Smooth muscle cell (in vitro differentiated cells): Measurements from ENCODE around the gene GLDN. TPM values are rescaled to one million over a fixed set of nuclear protein-coding genes. Genes with fewer than 3 reads are reported as not detected.

ENCODE experiments used
- DNase-seq: peaks from one replicate; lab custom pipeline; 2025; ENCODE audit not compliant: unreplicated experiment; lab: John Stamatoyannopoulos, UW
- H2AFZ ChIP-seq: fragments of 200-600 bp; sonication (generic); 2 replicates; pipeline ENCODE4 v1.6.0; 2016; ENCODE audit warnings: antibody characterized with exemption, low read depth, mild to moderate bottlenecking
- H3F3A ChIP-seq: fragments of 200-600 bp; sonication (generic); 2 replicates; pipeline ENCODE4 v1.6.0; 2017; ENCODE audit warnings: antibody characterized with exemption, low read depth
- H3K27ac ChIP-seq: fragments of 200-600 bp; sonication (generic); 2 replicates; pipeline ENCODE4 v1.5.1; 2016; ENCODE audit warnings: low read depth, mild to moderate bottlenecking
- H3K27me3 ChIP-seq: fragments of 200-600 bp; sonication (generic); 2 replicates; pipeline ENCODE4 v1.6.1; 2016; ENCODE audit warnings: low read depth, mild to moderate bottlenecking
- H3K36me3 ChIP-seq: fragments of 200-600 bp; sonication (generic); 2 replicates; pipeline ENCODE4 v1.5.1; 2016; ENCODE audit warnings: low read depth
- H3K4me1 ChIP-seq: fragments of 200-600 bp; sonication (generic); 2 replicates; pipeline ENCODE4 v1.5.1; 2016; ENCODE audit warnings: low read depth
- H3K4me2 ChIP-seq: fragments of 200-600 bp; sonication (generic); 2 replicates; pipeline ENCODE4 v1.6.0; 2016; ENCODE audit warnings: mild to moderate bottlenecking
- H3K4me3 ChIP-seq: fragments of 200-600 bp; sonication (generic); 2 replicates; pipeline ENCODE4 v1.5.1; 2016; ENCODE audit warnings: mild to moderate bottlenecking
- H3K79me2 ChIP-seq: fragments of 200-600 bp; sonication (generic); 2 replicates; pipeline ENCODE4 v1.6.0; 2016; ENCODE audit warnings: low read depth, mild to moderate bottlenecking
- H3K9ac ChIP-seq: fragments of 200-600 bp; sonication (generic); 2 replicates; pipeline ENCODE4 v1.6.0; 2016; ENCODE audit warnings: low read depth
- H3K9me3 ChIP-seq: fragments of 200-600 bp; sonication (generic); replicated peaks from 2 replicates; pipeline ENCODE4 v1.5.1; 2016; ENCODE audit warnings: low read depth
- H4K20me1 ChIP-seq: fragments of 200-600 bp; sonication (generic); 2 replicates; pipeline ENCODE4 v1.6.0; 2016; ENCODE audit warnings: low read depth
- WGBS: methylation state at CpG from one replicate; pipeline ENCODE4 v1.1.7; 2016; ENCODE audit warnings: low lambda C conversion rate; 5-methylcytosine and 5-hydroxymethylcytosine counted together
- polyA plus RNA-seq: library from polyadenylated mRNA; unstranded; fragments of >200 nt; fragmentation: Nextera tagmentation; extraction: Ambion mirVana; gene quantifications from 2 replicates; pipeline ENCODE4 v1.2.1, GENCODE V29; 2016
- total RNA-seq: library from RNA; depleted of rRNA; stranded (reverse); fragments of >200 nt; gene quantifications from 2 replicates; pipeline ENCODE4 v1.2.3, GENCODE V29; 2014
- TF ChIP-seq, protein P1 (sequence below): fragments of 200-600 bp; sonication (generic); IDR thresholded peaks from 2 replicates; pipeline ENCODE4 v1.5.1; 2017; ENCODE audit warnings: borderline replicate concordance, mild to moderate bottlenecking, antibody characterized with exemption; ENCODE audit not compliant: insufficient read depth, poor library complexity, severe bottlenecking

GLDN gene
- total and polyA plus RNA-seq, 2 experiments from 2014 or later: 0.18 to 0.81 TPM

- TF ChIP-seq, protein P1, sequence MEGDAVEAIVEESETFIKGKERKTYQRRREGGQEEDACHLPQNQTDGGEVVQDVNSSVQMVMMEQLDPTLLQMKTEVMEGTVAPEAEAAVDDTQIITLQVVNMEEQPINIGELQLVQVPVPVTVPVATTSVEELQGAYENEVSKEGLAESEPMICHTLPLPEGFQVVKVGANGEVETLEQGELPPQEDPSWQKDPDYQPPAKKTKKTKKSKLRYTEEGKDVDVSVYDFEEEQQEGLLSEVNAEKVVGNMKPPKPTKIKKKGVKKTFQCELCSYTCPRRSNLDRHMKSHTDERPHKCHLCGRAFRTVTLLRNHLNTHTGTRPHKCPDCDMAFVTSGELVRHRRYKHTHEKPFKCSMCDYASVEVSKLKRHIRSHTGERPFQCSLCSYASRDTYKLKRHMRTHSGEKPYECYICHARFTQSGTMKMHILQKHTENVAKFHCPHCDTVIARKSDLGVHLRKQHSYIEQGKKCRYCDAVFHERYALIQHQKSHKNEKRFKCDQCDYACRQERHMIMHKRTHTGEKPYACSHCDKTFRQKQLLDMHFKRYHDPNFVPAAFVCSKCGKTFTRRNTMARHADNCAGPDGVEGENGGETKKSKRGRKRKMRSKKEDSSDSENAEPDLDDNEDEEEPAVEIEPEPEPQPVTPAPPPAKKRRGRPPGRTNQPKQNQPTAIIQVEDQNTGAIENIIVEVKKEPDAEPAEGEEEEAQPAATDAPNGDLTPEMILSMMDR: no peak
- no peak overlapping the region for H3K4me3 ChIP-seq
- no peaks in the 10 kb centered on the region for H3K79me2 ChIP-seq
- H3K27me3 ChIP-seq: peaks cover 3% of the 10 kb centered on the region
- H3K4me1 ChIP-seq: no peaks in the 10 kb centered on the region
- H4K20me1 ChIP-seq: no peaks in the 10 kb centered on the region
- 46% methylated on average over 4 of the region's 4 CpGs for WGBS
- no peak overlapping the region for H3K9ac ChIP-seq
- H3K4me2 ChIP-seq: no peak overlapping the region
- no peaks in the 10 kb centered on the region for H3K9me3 ChIP-seq
- no peak for DNase-seq
- no peaks in the 10 kb centered on the region for H3F3A ChIP-seq
- H3K27ac ChIP-seq: no peak overlapping the region
- no peak overlapping the region for H2AFZ ChIP-seq
- no peaks in the 10 kb centered on the region for H3K36me3 ChIP-seq
Observed at GRCh38 chr15:51349156-51349844, 7.8 kb downstream of the GLDN start.

DNA sequence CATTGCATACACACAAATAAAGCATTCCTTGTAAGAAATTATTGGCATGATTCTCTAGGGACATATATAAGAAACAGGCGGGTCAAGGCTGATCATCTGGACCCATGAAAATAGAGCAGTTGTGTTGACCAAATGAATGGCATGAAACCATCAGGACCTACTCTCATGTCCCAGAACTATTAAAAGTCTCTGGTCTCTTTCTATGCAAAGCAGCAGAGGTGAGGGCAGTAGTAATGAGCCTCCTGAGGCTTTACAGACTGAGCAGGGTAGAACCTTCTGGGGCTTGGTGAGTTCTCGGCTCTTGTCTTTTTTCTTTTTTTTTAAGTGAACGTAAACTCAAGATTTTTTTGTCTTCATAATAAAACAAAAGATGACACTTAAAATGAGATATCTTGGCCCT is 9.3 kb downstream of the GLDN start:
- H3K79me2 ChIP-seq: no peaks in the 10 kb centered on the region
- no peaks in the 10 kb centered on the region for H3K27me3 ChIP-seq
- no peaks in the 10 kb centered on the region for H3K4me1 ChIP-seq
- H3K36me3 ChIP-seq: no peaks in the 10 kb centered on the region
- no peaks in the 10 kb centered on the region for H3K9me3 ChIP-seq
- WGBS: 97% methylated on average over 3 of the region's 3 CpGs
- TF ChIP-seq, protein P1: no peak
- no peak overlapping the region for H3K9ac ChIP-seq
- no peak for DNase-seq
- H3K4me3 ChIP-seq: no peak overlapping the region
- H3K4me2 ChIP-seq: no peak overlapping the region
- no peak overlapping the region for H2AFZ ChIP-seq
- no peaks in the 10 kb centered on the region for H4K20me1 ChIP-seq
- H3F3A ChIP-seq: no peaks in the 10 kb centered on the region
- no peak overlapping the region for H3K27ac ChIP-seq

DNA sequence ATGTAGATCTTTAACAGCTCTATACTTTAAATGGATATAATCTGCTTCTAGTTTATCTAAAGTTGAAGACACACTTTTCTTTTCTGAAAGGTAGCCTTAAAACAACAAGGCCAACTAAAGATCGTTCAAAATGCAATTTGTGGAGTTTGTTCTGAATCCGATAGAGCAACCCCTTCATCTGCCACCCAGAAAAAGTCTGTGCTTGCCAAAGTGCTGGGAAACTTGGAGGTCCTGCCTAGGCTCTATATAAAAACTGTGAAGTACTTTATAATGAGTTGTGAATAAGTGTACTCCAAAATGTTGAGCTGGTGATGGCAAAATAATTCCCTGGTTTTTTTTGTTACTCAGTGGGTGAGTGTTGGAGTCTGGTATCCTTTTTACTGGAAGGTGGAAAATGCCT is 12.5 kb downstream of the GLDN start:
- Histone ChIP-seq H3K4me2 (no peak overlapping the region), H3K4me3 (no peak overlapping the region), H3K9ac (no peak overlapping the region), H3K27me3 (no peaks in the 10 kb centered on the region), H3K79me2 (no peaks in the 10 kb centered on the region), H3F3A (no peaks in the 10 kb centered on the region), H3K4me1 (no peaks in the 10 kb centered on the region), H3K27ac (no peak overlapping the region), H3K9me3 (no peaks in the 10 kb centered on the region), H4K20me1 (no peaks in the 10 kb centered on the region), H3K36me3 (no peaks in the 10 kb centered on the region), H2AFZ (no peak overlapping the region)
- TF ChIP-seq, protein P1: no peak
- no peak for DNase-seq
- 82% methylated on average over 2 of the region's 2 CpGs for WGBS

DNA sequence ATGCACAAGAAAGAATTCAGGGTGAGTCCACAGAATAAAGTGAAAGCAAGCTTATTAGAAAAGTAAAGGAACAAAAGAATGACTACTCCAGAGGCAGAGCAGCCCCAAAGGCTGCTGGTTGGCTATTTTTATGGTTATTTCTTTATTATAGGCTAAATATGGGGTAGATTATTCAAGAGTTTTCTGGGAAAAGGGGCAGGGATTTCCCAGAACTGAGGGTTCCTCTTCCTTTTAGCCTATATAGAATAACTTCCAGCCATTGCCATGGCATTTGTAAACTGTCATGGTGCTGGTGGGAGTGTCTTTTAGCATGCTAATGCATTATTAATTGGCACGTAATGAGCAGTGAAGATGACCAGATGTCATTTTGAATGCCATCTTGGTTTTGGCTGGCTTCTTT is 13.6 kb downstream of the GLDN start:
- no peak for DNase-seq
- no peak overlapping the region for H2AFZ ChIP-seq
- no peak overlapping the region for H3K4me3 ChIP-seq
- H3K79me2 ChIP-seq: no peaks in the 10 kb centered on the region
- H3K27me3 ChIP-seq: no peaks in the 10 kb centered on the region
- H3K36me3 ChIP-seq: no peaks in the 10 kb centered on the region
- 86% methylated on average over 1 of the region's 1 CpG for WGBS
- H4K20me1 ChIP-seq: no peaks in the 10 kb centered on the region
- H3K4me1 ChIP-seq: no peaks in the 10 kb centered on the region
- H3K27ac ChIP-seq: no peak overlapping the region
- H3K9me3 ChIP-seq: no peaks in the 10 kb centered on the region
- no peak overlapping the region for H3K4me2 ChIP-seq
- H3K9ac ChIP-seq: no peak overlapping the region
- TF ChIP-seq, protein P1: no peak
- H3F3A ChIP-seq: no peaks in the 10 kb centered on the region
